Parathyroid adenoma (tissue), 2 donors: ENCODE measurements around the gene MRPL36.

Experiments
- H2AFZ ChIP-seq: fragments of 300-600 bp; sonication (generic); one replicate; pipeline ENCODE4 v1.7.0; 2017; ENCODE audit warnings: antibody characterized with exemption, mild to moderate bottlenecking
- H3K27ac ChIP-seq: fragments of 300-600 bp; sonication (generic); one replicate; pipeline ENCODE4 v1.7.0; 2017
- H3K27me3 ChIP-seq: fragments of 300-600 bp; sonication (generic); one replicate; pipeline ENCODE4 v1.7.0; 2017; ENCODE audit warnings: low read length; ENCODE audit not compliant: control insufficient read depth, insufficient read depth
- H3K36me3 ChIP-seq: fragments of 300-600 bp; sonication (generic); one replicate; pipeline ENCODE4 v1.7.0; 2017; ENCODE audit warnings: low read length; ENCODE audit not compliant: control insufficient read depth, insufficient read depth
- H3K4me1 ChIP-seq: fragments of 300-600 bp; sonication (generic); one replicate; pipeline ENCODE4 v1.7.0; 2017; ENCODE audit warnings: control low read depth
- H3K4me2 ChIP-seq: fragments of 300-600 bp; sonication (generic); one replicate; pipeline ENCODE4 v1.7.0; 2017; ENCODE audit warnings: low read length
- H3K4me3 ChIP-seq: fragments of 300-600 bp; sonication (generic); one replicate; pipeline ENCODE4 v1.7.0; 2017; ENCODE audit warnings: low read depth, low read length
- H3K79me2 ChIP-seq: fragments of 300-600 bp; sonication (generic); one replicate; pipeline ENCODE4 v1.7.0; 2017; ENCODE audit warnings: control low read depth
- H3K9ac ChIP-seq: fragments of 300-600 bp; sonication (generic); one replicate; pipeline ENCODE4 v1.7.0; 2017; ENCODE audit warnings: mild to moderate bottlenecking
- H3K9me3 ChIP-seq: fragments of 300-600 bp; sonication (generic); one replicate; pipeline ENCODE4 v1.7.0; 2017; ENCODE audit warnings: low read length; ENCODE audit not compliant: control insufficient read depth
- CTCF ChIP-seq: fragments of 300-600 bp; sonication (generic); IDR thresholded peaks from one replicate; pipeline ENCODE4 v1.7.0; 2017; ENCODE audit warnings: antibody characterized with exemption, mild to moderate bottlenecking
- donor health status: primary hyperparathyroidism.

MRPL36 gene

GRCh38 chr5:1781107-1781506 is 18.5 kb downstream of the MRPL36 start:
- Histone ChIP-seq H3K9ac (no peak overlapping the region), H3K79me2 (no peaks in the 10 kb centered on the region), H3K9me3 (no peaks in the 10 kb centered on the region), H3K4me2 (no peak overlapping the region), H2AFZ (no peak overlapping the region), H3K27me3 (no peaks in the 10 kb centered on the region), H3K4me1 (no peaks in the 10 kb centered on the region), H3K27ac (no peak overlapping the region), H3K4me3 (no peak overlapping the region), H3K36me3 (no peaks in the 10 kb centered on the region)
- TF ChIP-seq CTCF: no peak

DNA sequence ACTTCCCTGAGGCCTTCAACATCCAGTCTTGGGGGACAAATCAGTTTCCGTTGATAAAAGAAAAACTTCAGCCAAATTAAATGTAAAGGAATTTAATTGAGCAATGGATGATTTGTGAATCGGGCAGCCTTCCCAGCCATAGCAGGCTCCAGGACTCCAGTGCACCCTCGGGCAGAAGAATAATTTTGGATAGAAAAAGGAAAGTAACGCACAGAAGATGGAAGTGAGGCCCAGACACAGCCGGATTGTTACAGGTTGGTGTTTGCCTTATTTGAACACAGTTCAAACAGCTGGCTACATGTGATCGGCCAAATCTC is 19.1 kb downstream of the MRPL36 start:
- Histone ChIP-seq H3K79me2 (no peaks in the 10 kb centered on the region), H3K36me3 (no peaks in the 10 kb centered on the region)
- no peak for TF ChIP-seq CTCF

DNA sequence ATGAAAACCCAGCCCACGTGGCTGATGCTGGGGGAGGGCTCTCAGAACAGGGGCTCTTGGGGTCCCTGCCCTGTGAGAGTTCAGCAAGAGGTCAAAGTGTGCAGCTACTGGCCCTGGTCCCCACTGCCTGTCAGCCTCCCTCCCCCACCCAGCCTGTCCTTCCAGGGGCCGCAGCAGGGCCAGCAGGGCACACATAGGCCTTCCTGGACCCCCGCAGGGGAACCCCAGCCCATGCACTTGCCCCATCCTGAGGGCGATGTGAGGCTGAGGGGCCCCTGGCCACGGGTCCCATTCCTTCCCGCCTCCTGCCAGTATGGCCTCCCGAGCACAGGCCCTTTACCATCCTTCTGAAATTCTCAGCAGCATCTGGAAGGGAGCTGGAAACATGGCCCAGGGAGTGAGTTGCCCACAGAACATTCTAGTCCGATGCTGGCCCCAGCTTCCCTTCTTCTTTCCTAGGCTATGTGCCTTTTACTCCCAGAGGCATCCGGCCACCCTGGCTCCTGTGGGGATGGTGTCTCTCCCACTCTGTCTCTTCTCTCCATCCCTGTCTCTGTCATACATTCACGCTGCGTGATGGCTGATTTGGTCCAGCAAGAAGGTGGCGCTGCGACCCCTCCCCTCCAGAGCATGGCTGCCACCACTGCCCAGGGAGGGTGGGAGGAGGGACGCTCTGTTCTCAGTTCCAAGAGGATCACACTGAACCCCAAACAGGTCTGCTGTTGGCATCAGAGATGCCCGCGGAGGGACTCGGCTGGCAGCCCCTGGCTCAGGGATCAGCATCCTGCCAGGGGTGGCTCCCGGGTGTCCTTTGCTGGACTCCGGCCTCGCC is 19.6 kb downstream of the MRPL36 start:
- H2AFZ ChIP-seq: no peak overlapping the region
- H3K27ac ChIP-seq: no peak overlapping the region
- no peaks in the 10 kb centered on the region for H3K9me3 ChIP-seq
- H3K27me3 ChIP-seq: no peaks in the 10 kb centered on the region
- H3K4me1 ChIP-seq: no peaks in the 10 kb centered on the region
- H3K79me2 ChIP-seq: no peaks in the 10 kb centered on the region
- no peak overlapping the region for H3K4me2 ChIP-seq
- no peak overlapping the region for H3K9ac ChIP-seq
- TF ChIP-seq CTCF: no peak
- H3K4me3 ChIP-seq: no peak overlapping the region
- H3K36me3 ChIP-seq: no peaks in the 10 kb centered on the region

More for the DNA sequence above, 19.1 kb downstream of the MRPL36 start:
- Histone ChIP-seq H3K9me3 (no peaks in the 10 kb centered on the region), H3K9ac (no peak overlapping the region), H2AFZ (no peak overlapping the region), H3K27ac (no peak overlapping the region), H3K27me3 (no peaks in the 10 kb centered on the region), H3K4me1 (no peaks in the 10 kb centered on the region), H3K4me3 (no peak overlapping the region), H3K4me2 (no peak overlapping the region)

DNA sequence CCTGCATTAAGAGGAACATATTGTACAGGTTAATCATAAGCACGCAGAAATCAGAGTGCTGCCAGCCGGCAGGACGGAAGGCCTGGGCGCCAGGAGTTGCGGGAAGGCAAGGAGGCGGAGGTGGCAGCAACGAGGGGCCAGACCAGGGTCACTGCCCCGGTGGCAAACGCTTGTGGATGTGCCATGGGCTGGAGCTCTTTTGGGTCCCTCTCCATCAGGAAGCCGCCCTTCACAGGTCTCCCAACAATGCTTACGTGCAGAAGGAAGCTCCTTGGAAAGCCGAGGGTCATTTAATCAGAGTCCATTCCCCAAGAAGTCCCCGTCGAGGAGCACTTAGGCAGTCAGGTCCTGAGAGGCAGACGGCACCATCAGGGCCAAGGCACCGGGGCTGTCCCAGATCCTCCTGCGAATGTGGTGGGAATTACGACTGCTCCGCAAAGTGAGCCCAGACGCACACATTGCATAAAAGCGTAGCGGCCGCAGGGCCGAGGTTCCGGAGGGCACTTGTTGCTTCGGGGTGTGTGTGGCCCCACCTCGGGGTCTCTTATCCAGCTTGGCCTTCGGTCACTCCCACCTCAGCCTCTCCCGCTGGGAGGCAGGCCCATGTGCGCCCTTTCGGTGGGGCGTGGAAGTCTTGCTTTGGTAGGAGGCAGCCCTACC is 20.5 kb downstream of the MRPL36 start:
- no peak for TF ChIP-seq CTCF
- no peak overlapping the region for H3K9ac ChIP-seq
- H3K79me2 ChIP-seq: no peaks in the 10 kb centered on the region
- H2AFZ ChIP-seq: no peak overlapping the region
- H3K27ac ChIP-seq: no peak overlapping the region
- H3K4me3 ChIP-seq: no peak overlapping the region
- H3K9me3 ChIP-seq: no peaks in the 10 kb centered on the region
- no peaks in the 10 kb centered on the region for H3K4me1 ChIP-seq
- H3K4me2 ChIP-seq: no peak overlapping the region
- H3K27me3 ChIP-seq: no peaks in the 10 kb centered on the region
- H3K36me3 ChIP-seq: no peaks in the 10 kb centered on the region
